ENCODE results near the gene CADM2. TPM values are rescaled to one million over a fixed set of nuclear protein-coding genes. Genes with fewer than 3 reads are reported as not detected.

Gene CADM2
- total RNA-seq, 1 experiment from 2014 or later, result not detected

GRCh38 chr3:85846940-85847339 lies 888.2 kb downstream of the CADM2 start:
- Histone ChIP-seq H3K9me2 (replicated peaks; ENCODE audit: insufficient read depth, low read length) (no peaks in the 10 kb centered on the region), H3K4me1 (ENCODE audit: low read length) (no peaks in the 10 kb centered on the region), H4K20me1 (ENCODE audit: insufficient read depth, low read depth, low read length) (no peaks in the 10 kb centered on the region), H3K36me3 (ENCODE audit: insufficient read depth, low read length) (no peaks in the 10 kb centered on the region), H3K79me2 (ENCODE audit: low read length) (no peaks in the 10 kb centered on the region), H2AFZ (ENCODE audit: low read length) (no peak overlapping the region), H3K4me2 (ENCODE audit: low read depth, low read length, poor library complexity, severe bottlenecking) (no peak overlapping the region), H3K27me3 (ENCODE audit: low read length) (no peaks in the 10 kb centered on the region), H3K4me3 (ENCODE audit: low read length) (no peak overlapping the region), H3K9me3 (ENCODE audit: low read length) (peaks cover 10% of the 10 kb centered on the region), H3K9ac (ENCODE audit: low read length) (no peak overlapping the region), H3K27ac (ENCODE audit: low read length) (no peak overlapping the region)
- no peak for DNase-seq

- Histone ChIP-seq H3K4me2 (ENCODE audit: low read depth, low read length, poor library complexity, severe bottlenecking) (no peak overlapping the region), H3K79me2 (ENCODE audit: low read length) (no peaks in the 10 kb centered on the region), H3K4me3 (ENCODE audit: low read length) (no peak overlapping the region), H3K9me3 (ENCODE audit: low read length) (peaks cover 16% of the 10 kb centered on the region), H3K27me3 (ENCODE audit: low read length) (no peaks in the 10 kb centered on the region), H3K27ac (ENCODE audit: low read length) (no peak overlapping the region), H2AFZ (ENCODE audit: low read length) (no peak overlapping the region), H3K36me3 (ENCODE audit: insufficient read depth, low read length) (no peaks in the 10 kb centered on the region), H4K20me1 (ENCODE audit: insufficient read depth, low read depth, low read length) (no peaks in the 10 kb centered on the region), H3K9ac (ENCODE audit: low read length) (no peak overlapping the region), H3K4me1 (ENCODE audit: low read length) (no peaks in the 10 kb centered on the region), H3K9me2 (replicated peaks; ENCODE audit: insufficient read depth, low read length) (no peaks in the 10 kb centered on the region)
- DNase-seq, result no peak
These were observed 892.3 kb downstream of the CADM2 start for GRCh38 chr3:85851071-85851470.

GRCh38 chr3:85853805-85854204 lies 895.0 kb downstream of the CADM2 start:
- Histone ChIP-seq H3K27me3 (ENCODE audit: low read length) (no peaks in the 10 kb centered on the region), H3K79me2 (ENCODE audit: low read length) (no peaks in the 10 kb centered on the region), H3K27ac (ENCODE audit: low read length) (no peak overlapping the region), H3K4me1 (ENCODE audit: low read length) (no peaks in the 10 kb centered on the region), H3K9me2 (replicated peaks; ENCODE audit: insufficient read depth, low read length) (no peaks in the 10 kb centered on the region), H2AFZ (ENCODE audit: low read length) (no peak overlapping the region), H3K9me3 (ENCODE audit: low read length) (peaks cover 10% of the 10 kb centered on the region), H3K9ac (ENCODE audit: low read length) (no peak overlapping the region), H3K4me2 (ENCODE audit: low read depth, low read length, poor library complexity, severe bottlenecking) (no peak overlapping the region), H3K36me3 (ENCODE audit: insufficient read depth, low read length) (no peaks in the 10 kb centered on the region), H3K4me3 (ENCODE audit: low read length) (no peak overlapping the region), H4K20me1 (ENCODE audit: insufficient read depth, low read depth, low read length) (no peaks in the 10 kb centered on the region)
- no peak for DNase-seq

- no peak overlapping the region for H3K4me2 ChIP-seq (ENCODE audit: low read depth, low read length, poor library complexity, severe bottlenecking)
- H3K9me2 ChIP-seq (replicated peaks; ENCODE audit: insufficient read depth, low read length), result no peaks in the 10 kb centered on the region
- no peak overlapping the region for H3K9ac ChIP-seq (ENCODE audit: low read length)
- H3K79me2 ChIP-seq (ENCODE audit: low read length), result no peaks in the 10 kb centered on the region
- no peaks in the 10 kb centered on the region for H3K4me1 ChIP-seq (ENCODE audit: low read length)
- no peak for DNase-seq
- H4K20me1 ChIP-seq (ENCODE audit: insufficient read depth, low read depth, low read length), result no peaks in the 10 kb centered on the region
- no peak overlapping the region for H3K27ac ChIP-seq (ENCODE audit: low read length)
- H3K27me3 ChIP-seq (ENCODE audit: low read length), result no peaks in the 10 kb centered on the region
- H3K36me3 ChIP-seq (ENCODE audit: insufficient read depth, low read length), result no peaks in the 10 kb centered on the region
- H3K9me3 ChIP-seq (ENCODE audit: low read length), result peaks cover 3% of the 10 kb centered on the region
- H3K4me3 ChIP-seq (ENCODE audit: low read length), result no peak overlapping the region
- H2AFZ ChIP-seq (ENCODE audit: low read length), result no peak overlapping the region
These were observed 904.2 kb downstream of the CADM2 start for GRCh38 chr3:85862893-85863455.

GRCh38 chr3:85864896-85865295 lies 906.1 kb downstream of the CADM2 start:
- no peak for DNase-seq

GRCh38 chr3:85867072-85867471 lies 908.3 kb downstream of the CADM2 start:
- H3K9me2 ChIP-seq (replicated peaks; ENCODE audit: insufficient read depth, low read length), result no peaks in the 10 kb centered on the region
- H3K4me2 ChIP-seq (ENCODE audit: low read depth, low read length, poor library complexity, severe bottlenecking), result no peak overlapping the region
- H3K9me3 ChIP-seq (ENCODE audit: low read length), result peaks cover 14% of the 10 kb centered on the region
- no peaks in the 10 kb centered on the region for H3K4me1 ChIP-seq (ENCODE audit: low read length)
- no peaks in the 10 kb centered on the region for H4K20me1 ChIP-seq (ENCODE audit: insufficient read depth, low read depth, low read length)
- no peaks in the 10 kb centered on the region for H3K79me2 ChIP-seq (ENCODE audit: low read length)
- no peak overlapping the region for H3K27ac ChIP-seq (ENCODE audit: low read length)
- H3K27me3 ChIP-seq (ENCODE audit: low read length), result no peaks in the 10 kb centered on the region
- no peak overlapping the region for H3K9ac ChIP-seq (ENCODE audit: low read length)
- DNase-seq, result no peak
- H3K4me3 ChIP-seq (ENCODE audit: low read length), result no peak overlapping the region
- no peak overlapping the region for H2AFZ ChIP-seq (ENCODE audit: low read length)
- no peaks in the 10 kb centered on the region for H3K36me3 ChIP-seq (ENCODE audit: insufficient read depth, low read length)

More at GRCh38 chr3:85864896-85865295, 906.1 kb downstream of the CADM2 start:
- no peaks in the 10 kb centered on the region for H3K9me2 ChIP-seq (replicated peaks; ENCODE audit: insufficient read depth, low read length)
- no peaks in the 10 kb centered on the region for H3K79me2 ChIP-seq (ENCODE audit: low read length)
- no peak overlapping the region for H3K4me2 ChIP-seq (ENCODE audit: low read depth, low read length, poor library complexity, severe bottlenecking)
- H2AFZ ChIP-seq (ENCODE audit: low read length), result no peak overlapping the region
- H3K36me3 ChIP-seq (ENCODE audit: insufficient read depth, low read length), result no peaks in the 10 kb centered on the region
- H3K4me3 ChIP-seq (ENCODE audit: low read length), result no peak overlapping the region
- H3K4me1 ChIP-seq (ENCODE audit: low read length), result no peaks in the 10 kb centered on the region
- no peaks in the 10 kb centered on the region for H3K27me3 ChIP-seq (ENCODE audit: low read length)
- H3K9ac ChIP-seq (ENCODE audit: low read length), result no peak overlapping the region
- no peaks in the 10 kb centered on the region for H4K20me1 ChIP-seq (ENCODE audit: insufficient read depth, low read depth, low read length)
- no peak overlapping the region for H3K27ac ChIP-seq (ENCODE audit: low read length)
- peaks cover 4% of the 10 kb centered on the region for H3K9me3 ChIP-seq (ENCODE audit: low read length)

GRCh38 chr3:85875589-85875988 lies 916.8 kb downstream of the CADM2 start:
- H3K4me3 ChIP-seq (ENCODE audit: low read length), result no peak overlapping the region
- H3K4me1 ChIP-seq (ENCODE audit: low read length), result no peaks in the 10 kb centered on the region
- H3K27me3 ChIP-seq (ENCODE audit: low read length), result no peaks in the 10 kb centered on the region
- no peak overlapping the region for H3K4me2 ChIP-seq (ENCODE audit: low read depth, low read length, poor library complexity, severe bottlenecking)
- H3K27ac ChIP-seq (ENCODE audit: low read length), result no peak overlapping the region
- peaks cover 24% of the 10 kb centered on the region for H3K9me3 ChIP-seq (ENCODE audit: low read length)
- H4K20me1 ChIP-seq (ENCODE audit: insufficient read depth, low read depth, low read length), result no peaks in the 10 kb centered on the region
- no peaks in the 10 kb centered on the region for H3K36me3 ChIP-seq (ENCODE audit: insufficient read depth, low read length)
- H2AFZ ChIP-seq (ENCODE audit: low read length), result no peak overlapping the region
- no peak overlapping the region for H3K9ac ChIP-seq (ENCODE audit: low read length)
- no peaks in the 10 kb centered on the region for H3K79me2 ChIP-seq (ENCODE audit: low read length)
- H3K9me2 ChIP-seq (replicated peaks; ENCODE audit: insufficient read depth, low read length), result no peaks in the 10 kb centered on the region
- no peak for DNase-seq

GRCh38 chr3:85877631-85878030 lies 918.8 kb downstream of the CADM2 start:
- Histone ChIP-seq H3K9ac (ENCODE audit: low read length) (no peak overlapping the region), H3K36me3 (ENCODE audit: insufficient read depth, low read length) (no peaks in the 10 kb centered on the region), H3K79me2 (ENCODE audit: low read length) (no peaks in the 10 kb centered on the region), H3K4me1 (ENCODE audit: low read length) (no peaks in the 10 kb centered on the region), H3K27ac (ENCODE audit: low read length) (no peak overlapping the region), H3K27me3 (ENCODE audit: low read length) (no peaks in the 10 kb centered on the region), H3K9me2 (replicated peaks; ENCODE audit: insufficient read depth, low read length) (no peaks in the 10 kb centered on the region), H3K9me3 (ENCODE audit: low read length) (peaks cover 18% of the 10 kb centered on the region; the same call in 1 of the 2 replicates), H4K20me1 (ENCODE audit: insufficient read depth, low read depth, low read length) (no peaks in the 10 kb centered on the region), H2AFZ (ENCODE audit: low read length) (no peak overlapping the region), H3K4me3 (ENCODE audit: low read length) (no peak overlapping the region), H3K4me2 (ENCODE audit: low read depth, low read length, poor library complexity, severe bottlenecking) (no peak overlapping the region)
- DNase-seq, result no peak

All from Karpas-422 (cell line).